AG04449 (cell line): Measurements from ENCODE around the gene STYK1.
"Not testable (repeated sequence)": the region's sequence is repeated elsewhere in the genome, so short reads cannot be mapped to it uniquely, and the experiment has no call there.

Experiments used
- CTCF ChIA-PET: fragments of 350-600 bp; formaldehyde crosslinking; extraction: SDS; loops from one replicate; lab custom pipeline; 2021; ENCODE audit warnings: antibody characterized with exemption; lab: Yijun Ruan, JAX
- POLR2A ChIA-PET: fragments of 400-600, 350-600 bp; formaldehyde crosslinking; extraction: SDS; loops from one replicate; lab custom pipeline; 2020; ENCODE audit warnings: antibody characterized with exemption, inconsistent platforms; lab: Yijun Ruan, JAX
- DNase-seq: peaks from one replicate; pipeline ENCODE4 v3.0.0-alpha.2; 2010; ENCODE audit warnings: low read depth, low spot score
- H3K4me3 ChIP-seq: 2 replicates; pipeline ENCODE4 v1.5.1; 2011; ENCODE audit warnings: low read depth, mild to moderate bottlenecking, control low read depth, low read length
- TF ChIP-seq, protein P1 (sequence below): IDR thresholded peaks from one replicate; pipeline ENCODE4 v1.5.1; 2011; ENCODE audit warnings: mild to moderate bottlenecking, moderate library complexity, low read length, control low read depth, inconsistent platforms; ENCODE audit not compliant: insufficient read depth; ENCODE audit errors: missing control alignments

Gene STYK1

DNA sequence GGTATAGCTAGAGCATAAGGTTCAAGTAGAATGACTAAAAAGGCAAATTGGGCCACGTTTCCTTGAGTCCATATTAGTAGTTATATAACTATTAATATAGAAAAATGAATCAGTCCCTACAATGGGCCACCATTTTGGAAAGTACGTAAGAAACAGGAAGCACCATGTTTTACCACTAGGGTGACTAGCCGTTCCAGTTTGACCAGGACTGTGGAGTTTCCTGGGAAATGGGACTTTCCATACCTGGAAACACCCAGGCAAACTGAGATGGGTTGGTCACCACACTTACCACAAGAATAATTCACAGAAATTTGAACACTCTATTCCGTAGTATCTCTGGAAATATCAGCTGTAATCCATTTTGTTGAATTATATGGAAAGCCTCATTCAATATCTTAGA is 58.3 kb downstream of the STYK1 start:
- TF ChIP-seq, protein P1, sequence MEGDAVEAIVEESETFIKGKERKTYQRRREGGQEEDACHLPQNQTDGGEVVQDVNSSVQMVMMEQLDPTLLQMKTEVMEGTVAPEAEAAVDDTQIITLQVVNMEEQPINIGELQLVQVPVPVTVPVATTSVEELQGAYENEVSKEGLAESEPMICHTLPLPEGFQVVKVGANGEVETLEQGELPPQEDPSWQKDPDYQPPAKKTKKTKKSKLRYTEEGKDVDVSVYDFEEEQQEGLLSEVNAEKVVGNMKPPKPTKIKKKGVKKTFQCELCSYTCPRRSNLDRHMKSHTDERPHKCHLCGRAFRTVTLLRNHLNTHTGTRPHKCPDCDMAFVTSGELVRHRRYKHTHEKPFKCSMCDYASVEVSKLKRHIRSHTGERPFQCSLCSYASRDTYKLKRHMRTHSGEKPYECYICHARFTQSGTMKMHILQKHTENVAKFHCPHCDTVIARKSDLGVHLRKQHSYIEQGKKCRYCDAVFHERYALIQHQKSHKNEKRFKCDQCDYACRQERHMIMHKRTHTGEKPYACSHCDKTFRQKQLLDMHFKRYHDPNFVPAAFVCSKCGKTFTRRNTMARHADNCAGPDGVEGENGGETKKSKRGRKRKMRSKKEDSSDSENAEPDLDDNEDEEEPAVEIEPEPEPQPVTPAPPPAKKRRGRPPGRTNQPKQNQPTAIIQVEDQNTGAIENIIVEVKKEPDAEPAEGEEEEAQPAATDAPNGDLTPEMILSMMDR: no peak
- ChIA-PET CTCF (interaction anchor here (0.6 to 1.3 kb wide), 2 partner anchors 59 to 736 kb away, joined by 3 read pairs; no protein-coding TSS in a partner anchor), POLR2A (no interaction called here)
- DNase-seq: no peak
- no peak overlapping the region for H3K4me3 ChIP-seq

DNA sequence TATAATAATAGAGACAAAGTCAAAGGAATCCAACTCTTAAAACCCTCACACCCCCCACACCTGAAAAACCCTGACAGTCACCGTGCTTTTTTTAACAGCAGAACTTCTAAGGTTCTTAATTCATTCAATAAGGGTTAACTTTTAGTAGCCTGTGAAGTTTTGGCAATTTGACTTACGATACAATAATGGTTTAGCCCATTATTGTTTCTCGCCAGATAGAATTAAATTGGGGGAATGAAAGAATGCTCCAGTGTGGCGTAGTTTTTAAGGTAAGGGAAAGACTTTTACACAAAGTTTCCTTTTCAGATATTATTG is 59.8 kb downstream of the STYK1 start:
- H3K4me3 ChIP-seq: peak overlapping the region; percentile 90
- DNase-seq: no peak
- ChIA-PET CTCF (interaction anchor here (0.9 to 1.4 kb wide), 2 partner anchors 11 to 61 kb away, joined by 3 read pairs; no protein-coding TSS in a partner anchor), POLR2A (no interaction called here)
- TF ChIP-seq, protein P1: no peak

DNA sequence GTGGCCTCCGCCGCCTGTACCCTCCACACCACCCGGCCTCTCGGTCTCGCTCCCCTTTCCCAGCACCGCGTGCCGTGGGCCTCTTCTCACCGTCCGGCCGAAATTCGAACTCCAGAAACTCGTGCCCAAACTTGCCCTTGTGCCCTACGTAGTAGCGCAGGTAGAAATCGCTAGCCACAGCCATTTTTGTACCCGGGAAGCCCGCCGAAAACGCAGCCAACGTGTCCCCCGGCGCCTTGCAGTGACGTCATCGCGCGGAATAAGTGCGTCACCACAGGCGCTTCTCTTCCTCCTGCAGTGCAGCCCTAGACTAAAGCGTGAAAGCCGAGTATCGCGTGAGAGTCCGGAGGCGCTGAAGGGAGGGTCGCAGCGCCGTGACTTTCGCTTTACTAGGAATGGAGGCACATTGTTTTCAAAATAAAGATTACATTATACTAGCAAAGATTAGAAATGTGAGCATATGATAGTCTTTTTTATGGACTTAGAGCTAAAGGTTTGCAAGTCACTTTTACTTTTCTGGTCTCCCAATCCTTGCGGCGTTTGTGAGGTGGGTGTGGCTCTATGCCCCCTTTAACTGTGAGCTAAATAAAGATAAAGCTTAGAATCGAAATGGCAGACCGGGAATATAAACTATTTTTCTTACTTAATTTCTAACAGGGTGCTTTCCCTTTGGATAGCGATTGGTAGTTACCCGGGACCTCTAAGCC is 60.4 kb downstream of the STYK1 start, which contains the start of gene MAGOHB:
Gene MAGOHB, minus strand, starts transcription at position 261 of the 707 bp plus-strand sequence. Its CDS starts 77 bp downstream, at position 184.
- ChIA-PET POLR2A (no interaction called here), CTCF (interaction anchor here (0.9 to 1.4 kb wide), 3 partner anchors 11 to 137 kb away, joined by 3 read pairs; no protein-coding TSS in a partner anchor)
- TF ChIP-seq, protein P1: no peak
- H3K4me3 ChIP-seq: peak within 1 kb of the TSS; percentile 90
- DNase-seq: peak; percentile 77

- peak overlapping the region; percentile 90 for H3K4me3 ChIP-seq
- DNase-seq: no peak
- ChIA-PET CTCF (interaction anchor here (1.1 kb wide), 1 partner anchor 137 kb away, joined by 3 read pairs; no protein-coding TSS in a partner anchor), POLR2A (no interaction called here)
- TF ChIP-seq, protein P1: no peak
Observed at GRCh38 chr12:10612984-10613348, 60.9 kb downstream of the STYK1 start.

DNA sequence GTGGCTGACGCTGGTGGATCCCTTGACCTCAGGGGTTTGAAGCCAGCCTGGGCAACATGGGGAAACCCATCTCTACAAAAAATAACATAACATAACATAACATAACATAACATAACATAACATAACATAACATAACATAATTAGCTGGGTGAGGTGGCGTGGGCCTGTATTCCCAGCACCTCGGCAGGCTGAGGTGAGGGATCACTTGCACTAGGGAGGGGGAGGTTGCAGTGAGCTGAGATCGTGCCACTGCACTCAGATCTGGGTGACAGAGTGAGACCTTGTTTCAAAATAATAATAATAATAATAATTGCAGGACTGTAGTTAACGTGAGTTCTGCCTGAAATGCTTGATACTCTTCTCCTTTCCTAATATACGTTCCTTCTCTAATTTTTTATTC is 61.7 kb downstream of the STYK1 start:
- peak overlapping the region; percentile 90 for H3K4me3 ChIP-seq
- TF ChIP-seq, protein P1: no peak
- CTCF ChIA-PET: interaction anchor here (1.3 to 1.9 kb wide), 2 partner anchors 138 to 159 kb away, joined by 4 to 5 read pairs; no protein-coding TSS in a partner anchor
- POLR2A ChIA-PET: no interaction called here
- DNase-seq: no peak

DNA sequence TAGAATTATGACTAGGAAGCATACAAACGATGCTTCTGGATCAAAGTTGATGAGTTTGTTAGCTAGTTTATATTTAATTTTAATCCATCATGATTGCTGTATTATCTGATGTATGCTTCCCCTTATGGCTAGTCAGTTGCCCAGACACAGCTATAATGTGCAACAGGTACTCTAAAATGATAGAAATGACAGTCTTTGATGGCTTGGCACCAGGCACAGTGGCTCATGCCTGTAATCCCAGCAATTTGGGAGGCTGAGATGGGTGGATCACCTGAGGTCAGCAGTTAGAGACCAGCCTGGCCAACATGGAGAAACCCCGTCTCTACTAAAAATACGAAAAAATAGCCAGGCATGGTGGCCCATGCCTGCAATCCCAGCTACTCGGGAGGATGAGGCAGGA is 62.6 kb downstream of the STYK1 start:
- POLR2A ChIA-PET, H3K4me3 ChIP-seq, DNase-seq: not testable (repeated sequence)
- CTCF ChIA-PET: interaction anchor here (1.1 to 1.9 kb wide), 3 partner anchors 65 to 160 kb away, joined by 4 to 5 read pairs (median 4); no protein-coding TSS in a partner anchor
